ENCODE data around the gene ADAM17.
A peak's percentile ranks its signal among the peaks of the same experiment; 100 is the strongest.
"Not testable (repeated sequence)": the region's sequence is repeated elsewhere in the genome, so short reads cannot be mapped to it uniquely, and the experiment has no call there.

Gene ADAM17

DNA sequence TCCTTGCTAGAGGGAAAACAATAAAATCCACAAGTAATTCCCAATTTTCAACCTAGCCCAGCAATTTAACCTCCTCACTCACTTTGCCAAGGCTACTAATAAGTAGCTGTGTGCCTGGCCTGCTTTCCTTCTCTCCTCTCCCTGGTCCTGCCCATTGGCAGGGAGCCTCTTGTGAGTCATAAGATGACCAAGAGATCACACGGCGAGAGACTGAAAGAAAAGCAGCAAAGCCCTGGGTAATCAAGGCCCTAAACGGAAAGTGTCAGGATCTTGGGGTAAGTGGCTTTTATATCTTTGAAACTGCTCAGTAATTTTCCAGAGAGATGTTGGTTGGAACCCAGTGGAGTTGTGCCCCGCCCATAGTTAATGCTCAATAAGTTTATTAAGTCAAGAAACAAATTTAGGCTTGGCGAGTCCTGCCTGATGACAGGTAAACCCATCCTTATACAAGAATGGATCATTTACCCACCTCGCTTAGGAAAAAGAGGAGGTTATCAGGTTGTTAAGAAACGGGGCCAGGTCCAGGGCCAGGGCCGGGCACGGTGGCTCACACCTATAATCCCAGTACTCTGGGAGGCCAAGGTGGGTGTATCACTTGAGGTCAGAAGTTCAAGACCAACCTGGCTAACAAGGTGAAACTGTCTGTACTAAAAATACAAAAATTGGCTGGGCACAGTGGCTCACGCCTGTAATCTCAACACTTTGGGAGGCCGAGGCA, 10.0 kb upstream of the ADAM17 start:
- peak; percentile 91 for DNase-seq (ENCODE audit: low spot score)

DNA sequence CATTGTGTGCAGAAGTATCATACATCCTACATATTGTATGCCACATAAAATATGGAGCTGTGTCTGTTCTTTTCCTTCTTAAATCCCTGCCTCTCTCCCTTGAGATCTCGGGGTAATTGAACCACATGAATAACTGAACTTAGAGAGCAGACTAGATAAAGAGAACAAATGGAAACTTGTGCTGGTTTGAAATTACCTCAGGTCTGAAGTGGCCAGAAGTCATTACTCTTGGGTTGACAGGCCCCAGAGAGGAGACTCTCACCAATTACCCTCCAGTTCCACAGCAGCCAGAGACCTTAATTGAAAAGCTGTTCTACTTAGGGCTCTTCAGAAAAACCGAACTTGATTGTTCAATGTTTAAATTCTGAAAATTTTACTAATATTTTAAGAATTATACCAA, 5.0 kb upstream of the ADAM17 start:
- no peak for DNase-seq (ENCODE audit: low spot score)

DNA sequence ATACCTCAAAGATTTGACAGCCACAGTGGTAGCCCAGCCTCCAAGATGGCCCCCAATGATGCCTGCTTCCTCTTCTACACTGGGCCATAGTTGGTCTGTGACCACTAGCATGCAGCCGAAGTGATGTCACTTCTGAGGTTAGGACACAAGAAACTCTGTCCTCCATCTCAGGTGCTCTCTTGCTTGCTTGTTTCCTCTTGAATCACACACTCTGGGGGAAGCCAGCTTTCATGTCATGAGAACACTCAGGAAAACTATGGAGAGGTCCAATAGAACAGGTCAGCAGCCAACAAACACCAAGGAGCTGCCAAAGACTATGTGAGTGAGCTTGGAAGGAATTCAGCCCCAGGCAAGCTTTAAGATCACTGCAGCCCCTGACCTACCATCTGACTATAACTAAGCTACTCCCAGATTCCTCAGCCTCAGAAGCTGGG, 3.3 kb upstream of the ADAM17 start:
- peak; percentile 66 for DNase-seq (ENCODE audit: low spot score)

DNA sequence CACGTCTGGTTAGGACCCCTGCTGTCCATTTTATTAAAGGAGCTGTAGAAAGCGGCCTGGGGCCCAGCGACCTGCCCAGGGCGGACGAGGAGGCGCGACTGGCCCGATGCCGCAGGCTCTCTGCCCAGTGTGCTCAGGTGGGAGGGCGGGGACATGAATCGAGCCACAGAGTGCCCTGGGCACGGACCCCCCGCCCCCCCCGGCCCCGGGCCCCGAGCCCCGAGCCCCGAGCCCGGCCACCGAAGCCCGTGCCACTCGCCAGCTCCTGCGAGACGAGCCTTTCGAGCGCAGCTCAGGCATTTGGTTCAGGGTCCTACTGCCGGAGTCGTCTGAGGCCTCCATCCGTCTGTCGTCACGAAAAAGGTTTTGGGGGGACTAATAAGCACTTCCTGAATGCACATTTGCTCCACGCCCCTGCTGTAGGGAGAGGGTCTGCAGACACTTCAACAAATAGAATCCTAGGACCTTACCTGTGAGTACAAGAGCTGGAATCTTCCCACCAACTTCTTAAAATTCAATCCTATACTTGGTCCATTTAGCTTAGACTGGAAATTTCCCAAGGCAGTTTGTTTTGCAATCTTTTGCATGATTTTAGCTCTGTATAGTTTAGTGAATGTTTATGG, 602 bp upstream of the ADAM17 start:
- DNase-seq (ENCODE audit: low spot score): no peak

DNA sequence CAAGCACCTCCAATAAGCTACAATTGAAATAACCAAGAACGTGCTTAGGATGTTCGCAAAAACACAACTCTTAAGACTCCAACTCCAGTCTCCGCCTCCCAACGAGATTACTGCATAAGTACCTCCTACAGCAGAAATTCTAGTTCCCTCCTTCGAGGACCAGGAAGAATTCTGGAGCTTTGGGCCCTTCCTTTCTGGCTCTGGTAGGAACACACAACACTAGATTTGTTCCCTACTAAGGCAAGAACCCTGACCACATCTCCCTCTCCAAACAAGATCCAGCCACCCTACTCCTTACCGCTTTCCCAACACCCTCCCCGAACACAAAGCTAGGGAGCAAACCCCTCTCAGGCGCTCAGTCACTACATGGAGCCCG, 721 bp downstream of the ADAM17 start:
- no peak for DNase-seq (ENCODE audit: low spot score)

DNA sequence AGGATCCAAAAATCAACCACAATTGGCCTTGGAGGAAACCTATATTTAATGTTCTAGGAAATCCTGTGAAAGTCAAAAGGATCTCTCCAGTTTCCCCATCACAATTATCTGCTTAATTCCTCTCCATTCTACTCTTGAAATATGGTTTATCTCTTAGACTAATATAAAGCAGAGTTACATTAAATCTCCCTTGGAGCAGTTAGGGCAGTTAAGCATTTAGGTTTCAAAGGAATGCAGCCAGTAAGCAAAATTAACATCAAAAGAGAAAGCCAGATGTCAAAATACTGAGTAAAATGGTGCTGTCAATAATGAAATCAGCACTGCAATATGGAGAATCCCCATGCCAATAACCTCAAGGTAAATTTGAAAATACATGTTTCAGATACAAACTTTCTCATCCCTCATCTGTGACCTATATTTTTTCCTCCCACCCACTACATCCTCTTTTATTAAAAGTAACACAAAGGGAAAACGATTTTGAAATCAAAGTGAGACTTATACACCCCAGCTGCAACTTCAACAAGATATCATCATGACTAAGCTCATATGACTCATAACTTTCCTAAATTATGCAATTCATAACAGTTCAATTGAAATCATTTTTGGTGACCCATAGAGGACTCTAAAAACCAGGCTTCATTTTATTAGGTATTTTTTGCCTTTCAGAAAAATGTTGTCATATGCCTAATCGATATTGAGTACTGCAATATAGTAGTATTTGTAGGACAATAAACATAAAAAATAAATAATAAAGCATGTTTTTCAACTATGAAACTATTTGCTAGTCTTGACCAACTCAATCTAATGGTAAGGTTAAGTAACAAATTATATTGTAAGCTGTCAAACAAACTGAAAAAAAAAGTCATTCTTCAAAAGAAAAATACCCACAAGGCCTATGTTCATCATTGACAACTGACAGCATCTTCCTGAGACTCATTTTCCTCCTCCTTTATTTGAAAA, 3.1 kb downstream of the ADAM17 start:
- DNase-seq (ENCODE audit: low spot score): no peak

DNA sequence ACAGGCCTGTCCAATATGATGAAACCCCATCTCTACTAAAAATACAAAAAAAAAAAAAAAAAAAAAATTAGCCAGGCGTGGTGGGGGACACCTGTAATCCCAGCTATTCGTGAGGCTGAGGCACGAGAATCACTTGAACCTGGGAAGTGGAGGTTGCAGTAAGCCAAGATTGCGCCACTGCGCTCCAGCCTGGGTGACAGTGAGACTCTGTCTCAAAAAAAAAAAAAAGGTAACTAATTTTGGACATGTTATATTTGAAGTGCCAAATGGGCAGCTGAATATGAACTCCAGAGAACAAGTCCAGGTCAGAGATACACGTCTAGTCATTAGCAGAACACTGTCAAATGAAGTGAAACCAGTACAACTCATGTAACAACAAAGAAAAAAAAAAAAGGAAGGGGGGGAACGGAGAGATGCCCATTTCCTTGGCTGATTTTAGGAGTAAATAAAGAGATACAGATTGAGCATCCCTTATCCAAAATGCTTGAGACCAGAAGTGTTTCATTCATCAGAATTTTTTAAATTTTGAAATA, 4.7 kb downstream of the ADAM17 start:
- DNase-seq (ENCODE audit: low spot score): not testable (repeated sequence)

DNA sequence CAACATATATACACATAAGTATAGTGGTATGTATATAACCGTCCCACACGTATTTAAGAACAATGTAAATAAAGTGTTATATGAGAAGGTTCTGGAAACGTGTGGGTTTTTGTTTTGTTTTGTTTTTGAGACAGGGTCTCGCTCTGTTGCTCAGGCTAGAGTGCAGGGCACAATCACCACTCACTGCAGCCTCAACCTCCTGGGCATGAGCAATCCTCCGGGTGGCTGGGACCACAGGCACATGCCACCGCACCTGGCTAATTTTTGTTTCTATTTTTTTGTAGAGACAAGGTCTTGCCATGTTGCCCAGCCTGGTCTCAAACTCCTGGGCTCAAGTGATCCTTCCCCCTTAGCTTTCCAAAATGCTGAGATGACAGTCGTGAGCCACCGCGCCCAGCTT, 6.2 kb downstream of the ADAM17 start:
- no peak for DNase-seq (ENCODE audit: low spot score)

DNA sequence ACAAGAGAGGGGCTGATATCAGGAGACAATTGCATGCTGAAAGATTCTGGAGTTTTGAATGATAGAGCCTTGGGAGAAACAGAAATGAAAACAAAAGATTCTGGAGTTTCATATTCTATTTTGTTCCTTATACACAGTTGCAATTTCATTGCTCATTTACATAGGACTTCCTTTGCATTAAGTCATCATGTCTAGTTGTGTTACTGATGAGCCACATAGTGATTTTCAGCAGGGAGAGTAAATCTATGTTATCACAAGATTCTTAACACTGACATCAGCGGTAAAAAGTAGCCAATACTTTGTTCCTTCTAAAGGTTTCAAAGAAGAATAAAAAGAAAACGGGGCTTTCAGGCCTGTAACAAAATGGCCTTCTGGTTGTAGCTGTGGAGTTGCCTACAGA, 7.1 kb downstream of the ADAM17 start:
- DNase-seq (ENCODE audit: low spot score): no peak

DNA sequence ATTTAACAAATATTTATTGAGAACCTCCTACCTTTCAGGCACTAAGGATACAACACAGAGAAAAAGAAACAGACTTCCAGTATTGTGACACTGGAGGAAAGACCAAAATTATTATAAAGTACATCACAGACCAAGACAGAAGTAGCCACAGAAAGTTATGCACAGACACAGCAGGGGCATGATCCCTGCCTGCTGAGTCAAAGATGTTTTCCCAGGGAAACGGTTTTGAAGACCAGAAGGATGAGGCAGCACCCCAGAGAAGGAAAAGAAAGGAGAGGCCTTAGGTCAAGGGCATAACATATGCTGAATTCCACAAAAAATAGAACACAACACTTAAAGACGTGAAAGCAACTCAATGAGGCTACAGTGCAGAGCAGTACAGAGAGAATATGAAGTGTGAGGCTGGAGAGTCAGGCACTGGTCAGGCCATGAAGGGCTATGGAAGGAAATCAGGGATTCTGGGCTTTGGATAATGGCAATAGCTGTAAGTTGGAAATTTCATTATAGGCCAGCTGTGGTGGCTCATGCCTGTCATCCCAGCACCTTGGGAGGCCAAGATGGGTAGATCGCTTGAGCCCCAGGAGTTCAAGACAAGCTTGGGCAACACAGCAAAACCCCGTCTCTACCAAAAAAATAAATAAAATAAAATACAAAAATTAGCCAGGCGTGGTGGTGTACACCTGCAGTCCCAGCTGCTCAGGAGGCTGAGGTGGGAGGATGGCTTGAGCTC, 8.2 kb downstream of the ADAM17 start:
- DNase-seq (ENCODE audit: low spot score): no peak

DNA sequence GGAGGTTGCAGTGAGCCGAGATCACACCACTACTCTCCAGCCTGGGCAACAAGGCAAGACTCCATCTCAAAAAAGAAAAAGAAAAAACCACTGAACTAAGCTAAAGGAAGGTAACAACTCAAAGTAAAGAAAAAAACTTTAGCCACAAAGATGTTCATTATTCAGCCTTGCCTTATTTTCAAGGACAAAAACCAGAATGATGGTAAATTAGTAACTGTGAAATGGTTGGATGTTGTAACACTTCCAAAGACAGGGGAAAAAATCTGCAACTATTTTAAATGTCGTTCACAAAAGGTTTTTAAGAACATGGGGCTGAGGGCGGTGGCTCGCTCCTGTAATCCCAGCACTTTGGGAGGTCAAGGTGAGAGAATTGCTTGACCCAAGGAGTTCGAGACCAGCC, 10.1 kb downstream of the ADAM17 start:
- DNase-seq (ENCODE audit: low spot score): no peak

DNA sequence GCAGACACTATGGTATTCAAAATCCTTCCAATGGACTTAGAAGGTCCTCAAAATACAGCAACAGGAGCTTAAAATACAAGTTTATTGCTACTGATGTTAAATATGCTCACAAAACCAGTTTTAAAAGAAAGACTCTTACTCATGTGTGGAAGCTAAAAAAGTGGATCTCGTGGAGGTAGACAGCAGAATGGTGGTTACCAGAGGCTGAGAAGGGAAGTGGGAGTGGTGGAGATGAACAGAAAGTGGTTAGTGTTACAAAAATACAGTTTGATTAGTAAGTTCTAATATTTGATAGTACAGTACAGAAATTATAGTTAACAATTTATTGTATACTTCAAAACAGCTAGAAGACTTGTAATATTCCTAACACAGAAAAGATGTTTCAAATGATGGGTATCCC, 12.1 kb downstream of the ADAM17 start:
- no peak for DNase-seq (ENCODE audit: low spot score)

DNA sequence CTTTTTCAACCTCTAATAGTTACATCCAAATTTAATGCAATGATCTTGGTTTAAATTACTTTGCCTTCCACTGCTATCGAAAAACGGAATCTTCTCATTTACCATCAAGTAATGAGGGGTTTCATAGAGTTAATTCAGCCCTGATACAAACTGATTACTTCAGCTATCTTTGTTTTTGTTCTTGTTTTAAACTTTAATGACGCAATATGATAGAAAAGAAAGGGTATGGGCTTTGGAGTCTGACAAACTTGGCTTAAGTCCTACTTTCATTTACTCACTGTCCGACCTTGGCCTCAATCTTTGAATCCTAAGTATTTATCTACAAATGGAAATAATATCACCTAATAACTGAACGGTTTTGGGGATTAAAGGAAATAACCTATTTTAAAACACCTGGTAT, 16.1 kb downstream of the ADAM17 start:
- no peak for DNase-seq (ENCODE audit: low spot score)

DNA sequence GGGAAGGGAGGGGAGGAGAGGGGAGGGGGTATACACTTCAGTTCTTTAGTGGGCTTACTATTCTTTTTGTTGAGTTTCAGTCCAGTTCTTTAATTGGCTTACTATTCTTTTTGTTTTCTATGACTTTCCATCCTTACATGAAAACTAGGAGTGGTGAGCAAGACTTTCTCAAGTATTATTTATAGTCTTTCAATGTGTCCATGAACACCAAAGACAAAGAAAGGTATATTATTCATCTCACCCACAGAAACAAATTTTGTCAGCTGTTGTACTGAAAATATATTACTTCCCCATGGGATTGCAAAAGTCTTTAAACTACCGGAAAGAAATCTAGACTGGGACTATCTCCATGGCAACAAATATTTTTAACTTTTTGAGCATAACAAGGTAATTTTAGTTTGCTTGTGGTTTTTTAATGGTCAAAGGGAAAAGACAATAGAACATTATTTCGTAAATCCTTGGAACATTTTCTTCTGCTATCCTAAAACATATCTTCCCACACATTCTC, 17.6 kb downstream of the ADAM17 start:
- peak; percentile 83 for DNase-seq (ENCODE audit: low spot score)

DNA sequence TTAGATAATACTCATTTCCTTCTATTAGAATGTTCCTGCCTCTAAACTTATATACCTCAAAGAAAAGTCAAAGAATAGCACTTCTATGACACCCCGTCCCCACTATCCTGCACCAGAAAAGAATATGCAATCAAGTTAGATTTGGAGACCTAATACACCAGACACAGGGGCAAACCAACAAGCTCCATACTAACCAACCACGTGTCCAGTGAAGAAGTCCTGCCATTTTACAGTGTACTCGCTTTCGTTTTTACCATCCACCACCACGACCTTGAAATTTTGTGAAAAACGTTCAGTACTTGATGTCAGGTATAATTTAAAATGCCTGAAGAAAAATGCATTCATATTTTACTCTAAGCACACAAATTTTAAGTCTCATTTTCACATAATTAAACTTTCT, 19.1 kb downstream of the ADAM17 start:
- no peak for DNase-seq (ENCODE audit: low spot score)

DNA sequence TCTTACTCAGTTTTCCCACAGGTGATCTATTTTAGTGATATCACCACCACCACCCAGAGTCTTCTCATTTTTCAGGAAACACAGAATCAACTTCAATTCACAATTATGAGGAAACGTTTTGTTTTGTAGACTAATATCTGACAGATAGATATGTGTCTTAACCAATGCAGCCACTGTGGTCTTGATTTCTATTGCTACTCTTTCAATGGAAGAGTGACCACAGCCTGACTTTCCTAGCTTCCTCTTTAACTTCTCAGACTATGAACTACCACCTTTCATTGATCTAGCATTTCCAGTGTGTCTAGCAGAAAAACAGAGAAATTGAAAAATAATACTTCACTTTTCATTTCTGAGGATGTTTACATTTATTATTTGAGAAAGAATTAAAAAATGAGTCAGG, 20.5 kb downstream of the ADAM17 start:
- no peak for DNase-seq (ENCODE audit: low spot score)

DNA sequence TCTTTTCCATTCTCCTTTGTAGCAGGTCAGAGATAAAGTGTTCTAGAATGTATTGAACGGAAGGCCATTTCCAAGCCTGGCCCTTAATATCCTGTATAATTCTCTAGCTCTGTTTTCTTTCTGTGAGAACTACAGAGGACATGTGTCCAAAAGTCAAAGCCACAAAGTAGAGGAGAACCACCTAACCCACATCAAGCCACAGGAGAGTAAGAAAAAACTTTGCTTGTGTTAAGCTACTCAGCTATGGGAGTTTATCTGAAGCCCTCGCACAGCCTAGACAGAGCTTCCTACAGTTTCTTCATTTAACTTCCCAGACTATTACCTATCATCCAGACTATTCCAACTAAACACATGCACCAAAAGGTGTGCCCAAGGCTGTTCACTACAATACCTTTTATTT, 22.0 kb downstream of the ADAM17 start:
- DNase-seq (ENCODE audit: low spot score): no peak

DNA sequence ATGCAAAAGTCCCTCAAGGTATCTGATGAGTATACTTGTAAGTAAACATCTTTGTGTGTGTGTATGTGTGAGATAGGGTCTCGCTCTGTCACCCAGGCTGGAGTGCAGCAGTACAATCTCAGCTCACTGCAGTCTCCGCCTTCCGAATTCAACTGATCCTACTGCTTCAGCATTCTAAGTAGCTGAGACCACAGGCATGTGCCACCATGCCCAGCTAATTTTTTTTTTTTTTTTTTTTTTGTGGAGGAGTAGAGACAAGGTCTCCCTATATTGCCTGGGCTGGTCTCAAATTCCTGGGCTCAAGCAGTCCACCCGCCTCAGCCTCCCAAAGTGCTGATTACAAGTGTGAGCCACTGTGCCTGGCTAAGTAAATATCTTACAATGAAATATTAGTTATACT, 23.2 kb downstream of the ADAM17 start:
- DNase-seq (ENCODE audit: low spot score): no peak

DNA sequence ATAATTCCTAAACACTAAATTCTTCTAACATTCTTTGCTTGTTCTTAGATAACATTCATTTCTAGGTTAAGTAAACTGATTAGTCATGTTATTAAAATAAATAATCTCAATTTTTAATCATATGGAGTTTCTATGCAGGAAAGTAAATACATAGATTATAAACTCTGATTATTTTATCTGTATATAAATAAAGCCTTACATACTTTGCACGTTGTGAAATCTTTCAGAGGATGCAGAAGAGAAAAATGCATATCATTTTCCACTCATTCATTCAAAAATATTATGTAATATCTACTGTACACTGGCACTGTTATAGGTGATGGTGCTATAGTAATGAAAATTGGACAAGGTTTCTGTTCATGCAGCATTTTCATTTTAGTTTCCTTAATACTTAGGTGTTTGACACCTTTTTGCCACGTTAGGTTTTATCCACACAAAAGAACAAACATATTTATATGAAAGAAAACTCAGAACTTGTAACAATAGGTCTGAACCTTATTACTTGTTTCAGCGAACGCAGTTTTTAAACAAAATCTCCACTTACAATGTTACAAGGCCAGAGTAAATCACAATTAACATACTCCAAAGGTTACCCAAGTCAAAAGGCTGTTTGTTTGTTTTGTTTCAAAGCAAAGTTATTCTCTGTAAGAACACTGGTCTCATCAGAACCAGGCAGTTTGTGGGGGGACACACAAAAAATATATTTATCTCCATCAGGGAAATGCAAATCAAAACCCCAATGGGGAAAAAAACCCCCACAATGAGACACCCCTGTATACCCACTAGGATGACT, 27.4 kb downstream of the ADAM17 start:
- DNase-seq (ENCODE audit: low spot score): no peak

DNA sequence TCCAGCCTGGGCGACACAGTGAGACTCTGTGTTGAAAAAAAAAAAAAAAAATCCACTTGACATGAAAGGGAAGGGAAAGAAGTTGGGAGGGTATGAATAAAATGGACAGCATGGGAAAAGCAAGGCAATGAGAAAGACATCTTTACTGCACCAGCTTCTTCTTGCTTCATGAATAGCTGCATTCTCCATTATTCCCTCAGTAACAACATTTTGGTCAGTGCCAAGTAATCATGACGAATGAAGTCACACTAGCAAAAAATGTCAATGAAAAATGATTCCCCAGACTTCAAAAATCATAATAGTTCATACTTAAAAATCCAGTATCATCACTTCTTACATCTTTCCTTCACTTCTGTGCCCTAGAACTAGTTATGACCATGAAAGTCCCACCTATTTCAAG, 30.4 kb downstream of the ADAM17 start:
- no peak for DNase-seq (ENCODE audit: low spot score)

DNA sequence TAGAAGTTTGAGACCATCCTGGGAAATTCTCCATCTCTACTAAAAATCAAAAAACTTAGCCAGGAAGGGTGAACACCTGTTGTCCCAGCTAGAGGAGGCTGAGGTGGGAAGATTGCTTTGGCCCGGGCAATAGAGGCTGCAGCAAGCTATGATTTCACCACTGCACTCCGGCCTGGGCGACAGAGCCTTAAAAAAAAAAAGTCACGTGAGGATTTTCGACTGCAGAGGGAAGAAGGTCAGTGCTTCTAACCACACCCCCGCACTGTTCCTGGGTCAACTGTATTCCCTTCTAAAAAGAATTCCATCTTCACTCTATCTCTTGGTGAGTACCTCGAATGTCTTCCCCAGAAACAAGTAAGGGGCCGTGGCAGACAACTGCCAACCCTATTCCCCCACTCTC, 31.3 kb downstream of the ADAM17 start:
- no peak for DNase-seq (ENCODE audit: low spot score)

All from AG08395 (cell line).